Measurements from ENCODE around the gene GBX1.

GBX1 gene

GRCh38 chr7:151188252-151188542 lies 20.7 kb upstream of the GBX1 start:
- no peak for TF ChIP-seq CTCF (IDR thresholded peaks at IDR 0.05; ENCODE audit: low read depth, low read length)
- H3K4me3 ChIP-seq (ENCODE audit: low read depth, low read length) = no peak overlapping the region
- in situ Hi-C loops (cut with HindIII; ENCODE audit: low sequenced_read_pairs) = no loop called here
- DNase-seq (ENCODE audit: low read depth, low spot score) = no peak

GRCh38 chr7:151187409-151188251 lies 20.1 kb upstream of the GBX1 start:
- no peak for DNase-seq (ENCODE audit: low read depth, low spot score)
- in situ Hi-C loops (cut with HindIII; ENCODE audit: low sequenced_read_pairs) = no loop called here
- no peak overlapping the region for H3K4me3 ChIP-seq (ENCODE audit: low read depth, low read length)
- no peak for TF ChIP-seq CTCF (IDR thresholded peaks at IDR 0.05; ENCODE audit: low read depth, low read length)

GRCh38 chr7:151186640-151187408 lies 19.3 kb upstream of the GBX1 start, which contains the start of gene ASB10:
Gene ASB10 (minus strand): TSS chr7:151187250. CDS start chr7:151187130, 120 bp downstream.
- H3K4me3 ChIP-seq (ENCODE audit: low read depth, low read length) = no peak within 1 kb of the TSS
- DNase-seq (ENCODE audit: low read depth, low spot score) = no peak
- no peak for TF ChIP-seq CTCF (IDR thresholded peaks at IDR 0.05; ENCODE audit: low read depth, low read length)
- in situ Hi-C loops (cut with HindIII; ENCODE audit: low sequenced_read_pairs) = no loop called here

GRCh38 chr7:151185762-151186639 lies 18.5 kb upstream of the GBX1 start:
- H3K4me3 ChIP-seq (ENCODE audit: low read depth, low read length) = no peak overlapping the region
- TF ChIP-seq CTCF (IDR thresholded peaks at IDR 0.05; ENCODE audit: low read depth, low read length) = no peak
- in situ Hi-C loops (cut with HindIII; ENCODE audit: low sequenced_read_pairs) = no loop called here
- no peak for DNase-seq (ENCODE audit: low read depth, low spot score)

- no peak overlapping the region for H3K4me3 ChIP-seq (ENCODE audit: low read depth, low read length)
- no peak for DNase-seq (ENCODE audit: low read depth, low spot score)
- in situ Hi-C loops (cut with HindIII; ENCODE audit: low sequenced_read_pairs) = no loop called here
- no peak for TF ChIP-seq CTCF (IDR thresholded peaks at IDR 0.05; ENCODE audit: low read depth, low read length)
Observed at GRCh38 chr7:151181011-151181431, 13.5 kb upstream of the GBX1 start.

GRCh38 chr7:151179946-151180345 lies 12.5 kb upstream of the GBX1 start:
- in situ Hi-C loops (cut with HindIII; ENCODE audit: low sequenced_read_pairs) = no loop called here
- no peak for TF ChIP-seq CTCF (IDR thresholded peaks at IDR 0.05; ENCODE audit: low read depth, low read length)
- DNase-seq (ENCODE audit: low read depth, low spot score) = no peak
- H3K4me3 ChIP-seq (ENCODE audit: low read depth, low read length) = no peak overlapping the region

All from astrocyte of the spinal cord (primary cell).